ENCODE measurements around the gene MAST4.

Gene MAST4

GRCh38 chr5:66963559-66963971, 367.4 kb downstream of the MAST4 start:
- DNase-seq (ENCODE audit: low read depth), result no peak

- DNase-seq (ENCODE audit: low read depth), result no peak
These were observed 370.2 kb downstream of the MAST4 start for GRCh38 chr5:66966439-66966838.

- DNase-seq (ENCODE audit: low read depth), result no peak
These were observed 370.9 kb downstream of the MAST4 start for GRCh38 chr5:66967102-66967501.

GRCh38 chr5:66967826-66968262, 371.7 kb downstream of the MAST4 start:
- no peak for DNase-seq (ENCODE audit: low read depth)

GRCh38 chr5:66969484-66969883, 373.3 kb downstream of the MAST4 start:
- DNase-seq (ENCODE audit: low read depth), result no peak

GRCh38 chr5:66969963-66970362, 373.8 kb downstream of the MAST4 start:
- no peak for DNase-seq (ENCODE audit: low read depth)

GRCh38 chr5:66972004-66972403, 375.8 kb downstream of the MAST4 start:
- no peak for DNase-seq (ENCODE audit: low read depth)

- DNase-seq (ENCODE audit: low read depth), result no peak
These were observed 378.1 kb downstream of the MAST4 start for GRCh38 chr5:66974256-66974655.

GRCh38 chr5:66976108-66976507, 379.9 kb downstream of the MAST4 start:
- no peak for DNase-seq (ENCODE audit: low read depth)

GRCh38 chr5:66979738-66980137, 383.5 kb downstream of the MAST4 start:
- no peak for DNase-seq (ENCODE audit: low read depth)

GRCh38 chr5:66981266-66982055, 385.3 kb downstream of the MAST4 start:
- DNase-seq (ENCODE audit: low read depth), result no peak

- no peak for DNase-seq (ENCODE audit: low read depth)
These were observed 385.8 kb downstream of the MAST4 start for GRCh38 chr5:66982056-66982387.

- no peak for DNase-seq (ENCODE audit: low read depth)
These were observed 386.3 kb downstream of the MAST4 start for GRCh38 chr5:66982470-66982869.

GRCh38 chr5:66985417-66985816, 389.2 kb downstream of the MAST4 start:
- DNase-seq (ENCODE audit: low read depth), result no peak

GRCh38 chr5:66986009-66986408, 389.8 kb downstream of the MAST4 start:
- DNase-seq (ENCODE audit: low read depth), result no peak

GRCh38 chr5:66986534-66986933, 390.3 kb downstream of the MAST4 start:
- DNase-seq (ENCODE audit: low read depth), result no peak

- DNase-seq (ENCODE audit: low read depth), result no peak
These were observed 390.9 kb downstream of the MAST4 start for GRCh38 chr5:66987126-66987525.

- no peak for DNase-seq (ENCODE audit: low read depth)
These were observed 391.3 kb downstream of the MAST4 start for GRCh38 chr5:66987540-66987939.

- DNase-seq (ENCODE audit: low read depth), result no peak
These were observed 392.0 kb downstream of the MAST4 start for GRCh38 chr5:66987949-66988838.

- DNase-seq (ENCODE audit: low read depth), result no peak
These were observed 393.1 kb downstream of the MAST4 start for GRCh38 chr5:66989286-66989685.

- no peak for DNase-seq (ENCODE audit: low read depth)
These were observed 393.6 kb downstream of the MAST4 start for GRCh38 chr5:66989781-66990180.

GRCh38 chr5:66991746-66992145, 395.6 kb downstream of the MAST4 start:
- no peak for DNase-seq (ENCODE audit: low read depth)

GRCh38 chr5:66992547-66992946, 396.4 kb downstream of the MAST4 start:
- DNase-seq (ENCODE audit: low read depth), result no peak
